ENCODE results near the gene IRF6. TPM values are rescaled to one million over a fixed set of nuclear protein-coding genes. Genes with fewer than 3 reads are reported as not detected.

Gene IRF6
- total RNA-seq, 2 donors from 2014 or later: 3.9 to 4.1 TPM

GRCh38 chr1:209749205-209749604 lies 56.7 kb downstream of the IRF6 start:
- Histone ChIP-seq H3K9me3 (no peaks in the 10 kb centered on the region), H3K27ac (no peak overlapping the region), H3K4me1 (ENCODE audit: control insufficient read depth in 1 of 2, low read depth in 2 of 2) (no peaks in the 10 kb centered on the region), H3K27me3 (replicated peaks; ENCODE audit: insufficient read depth) (no peaks in the 10 kb centered on the region), H3K36me3 (no peaks in the 10 kb centered on the region), H3K4me3 (no peak overlapping the region)
- ATAC-seq (ENCODE audit: insufficient number of reproducible peaks, low FRiP score, low read depth) (no peak), DNase-seq (ENCODE audit: low spot score) (no peak)
- TF ChIP-seq CTCF (IDR thresholded peaks at IDR 0.05): no peak

- H3K36me3 ChIP-seq: no peaks in the 10 kb centered on the region
- H3K27me3 ChIP-seq (replicated peaks; ENCODE audit: insufficient read depth): no peaks in the 10 kb centered on the region
- no peak for ATAC-seq (ENCODE audit: insufficient number of reproducible peaks, low FRiP score, low read depth)
- H3K4me1 ChIP-seq (ENCODE audit: control insufficient read depth in 1 of 2, low read depth in 2 of 2): no peaks in the 10 kb centered on the region
- no peak overlapping the region for H3K4me3 ChIP-seq
- no peak for TF ChIP-seq CTCF (IDR thresholded peaks at IDR 0.05)
- no peaks in the 10 kb centered on the region for H3K9me3 ChIP-seq
- H3K27ac ChIP-seq: no peak overlapping the region
- no peak for DNase-seq (ENCODE audit: low spot score)
Observed at GRCh38 chr1:209748620-209749019, 57.3 kb downstream of the IRF6 start.

GRCh38 chr1:209747580-209748262 lies 58.2 kb downstream of the IRF6 start:
- Histone ChIP-seq H3K36me3 (no peaks in the 10 kb centered on the region), H3K4me1 (ENCODE audit: control insufficient read depth in 1 of 2, low read depth in 2 of 2) (no peaks in the 10 kb centered on the region), H3K27ac (no peak overlapping the region), H3K4me3 (peak overlapping the region; percentile 43), H3K9me3 (no peaks in the 10 kb centered on the region), H3K27me3 (replicated peaks; ENCODE audit: insufficient read depth) (no peaks in the 10 kb centered on the region)
- ATAC-seq (ENCODE audit: insufficient number of reproducible peaks, low FRiP score, low read depth) (peak; percentile 84), DNase-seq (ENCODE audit: low spot score) (peak; percentile 74)
- peak; percentile 82 for TF ChIP-seq CTCF (IDR thresholded peaks at IDR 0.05)

GRCh38 chr1:209746451-209747165 lies 59.3 kb downstream of the IRF6 start:
- no peaks in the 10 kb centered on the region for H3K27me3 ChIP-seq (replicated peaks; ENCODE audit: insufficient read depth)
- no peak overlapping the region for H3K27ac ChIP-seq
- H3K9me3 ChIP-seq: no peaks in the 10 kb centered on the region
- no peaks in the 10 kb centered on the region for H3K4me1 ChIP-seq (ENCODE audit: control insufficient read depth in 1 of 2, low read depth in 2 of 2)
- H3K36me3 ChIP-seq: no peaks in the 10 kb centered on the region
- no peak for DNase-seq (ENCODE audit: low spot score)
- TF ChIP-seq CTCF (IDR thresholded peaks at IDR 0.05): no peak
- no peak overlapping the region for H3K4me3 ChIP-seq
- no peak for ATAC-seq (ENCODE audit: insufficient number of reproducible peaks, low FRiP score, low read depth)

GRCh38 chr1:209743145-209743482 lies 62.8 kb downstream of the IRF6 start:
- H3K4me1 ChIP-seq (ENCODE audit: control insufficient read depth in 1 of 2, low read depth in 2 of 2): no peaks in the 10 kb centered on the region
- H3K4me3 ChIP-seq: no peak overlapping the region
- H3K27ac ChIP-seq: no peak overlapping the region
- H3K36me3 ChIP-seq: no peaks in the 10 kb centered on the region
- no peak for ATAC-seq (ENCODE audit: insufficient number of reproducible peaks, low FRiP score, low read depth)
- no peaks in the 10 kb centered on the region for H3K27me3 ChIP-seq (replicated peaks; ENCODE audit: insufficient read depth)
- H3K9me3 ChIP-seq: no peaks in the 10 kb centered on the region
- DNase-seq (ENCODE audit: low spot score): no peak
- TF ChIP-seq CTCF (IDR thresholded peaks at IDR 0.05): no peak
